ENCODE results near the gene PLEKHO2. TPM values are rescaled to one million over a fixed set of nuclear protein-coding genes. Genes with fewer than 3 reads are reported as not detected.

Gene PLEKHO2
- total and polyA plus RNA-seq, 2 experiments from 2014 or later = 9.0 to 29.4 TPM

DNA sequence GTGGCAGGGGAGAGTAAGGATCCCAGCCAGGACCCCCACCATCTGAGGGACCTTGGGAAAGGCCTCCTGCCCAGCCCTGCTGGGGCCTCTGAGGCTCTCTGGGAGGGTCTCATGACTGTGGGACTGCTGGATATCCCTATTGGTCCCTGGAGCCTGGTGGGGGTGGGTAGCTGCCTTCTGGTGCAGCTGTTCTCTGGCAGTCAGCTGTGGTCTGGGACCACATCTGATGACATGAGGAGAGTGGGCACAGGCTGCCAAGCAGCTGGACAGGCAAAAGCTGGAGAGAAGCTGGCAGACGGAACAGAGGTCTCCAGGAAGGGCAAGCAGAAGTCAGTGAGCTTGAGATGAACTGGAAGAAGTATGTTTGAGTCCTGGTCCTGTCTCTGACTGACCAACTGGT lies 22.4 kb downstream of the PLEKHO2 start:
- 0 out of 2 replicates have a peak, but pooled peaks cover 9% of the 10 kb centered on the region for H3K36me3 ChIP-seq (ENCODE audit: insufficient read depth)
- Mint-ChIP-seq H3K9me3 (no peaks in the 10 kb centered on the region; the same call in 2 of the 3 replicates), H3K27me3 (ENCODE audit: insufficient read depth, low read depth, poor library complexity) (peaks cover 27% of the 10 kb centered on the region), H3K36me3 (ENCODE audit: low read depth) (peaks cover 60% of the 10 kb centered on the region), H3K4me3 (no peak overlapping the region), H3K27ac (no peak overlapping the region), H3K4me1 (peaks cover 43% of the 10 kb centered on the region)
- 0 out of 2 replicates have a peak, but pooled peaks cover 13% of the 10 kb centered on the region for H3F3A ChIP-seq (replicated peaks; ENCODE audit: low read depth)
- peaks cover 4% of the 10 kb centered on the region; the same call in 1 of the 2 replicates for H3K79me2 ChIP-seq (replicated peaks; ENCODE audit: insufficient read depth)
- no peaks in the 10 kb centered on the region for H3K27me3 ChIP-seq (ENCODE audit: insufficient read depth)
- H2AFZ ChIP-seq = no peak overlapping the region
- DNase-seq (ENCODE audit: low spot score) (no peak), ATAC-seq (no peak)
- H3K27ac ChIP-seq (ENCODE audit: low read depth) = no peak overlapping the region
- no peak overlapping the region for H3K4me2 ChIP-seq
- peaks cover 38% of the 10 kb centered on the region for H3K4me1 ChIP-seq (ENCODE audit: insufficient read depth)
- no peak overlapping the region for H3K4me3 ChIP-seq
- peaks cover 8% of the 10 kb centered on the region for H4K20me1 ChIP-seq (replicated peaks; ENCODE audit: insufficient read depth)
- H3K9me2 ChIP-seq (ENCODE audit: insufficient read depth) = no peaks in the 10 kb centered on the region
- TF ChIP-seq POLR2AphosphoS5 (IDR thresholded peaks at IDR 0.05; ENCODE audit: low read depth) (no peak), STAT1 (IDR thresholded peaks at IDR 0.05; ENCODE audit: unreplicated experiment) (no peak), ZNF114 (CRISPR knock-in tag; IDR thresholded peaks at IDR 0.05) (no peak), EZH2phosphoT487 (IDR thresholded peaks at IDR 0.05; ENCODE audit: unreplicated experiment) (no peak), EZH2 (IDR thresholded peaks at IDR 0.05; ENCODE audit: low read depth, unreplicated experiment) (no peak), ETS1 (IDR thresholded peaks at IDR 0.05) (no peak), JUNB (IDR thresholded peaks at IDR 0.05; ENCODE audit: unreplicated experiment) (no peak), REST (IDR thresholded peaks at IDR 0.05; ENCODE audit: unreplicated experiment) (no peak), NANOG (IDR thresholded peaks at IDR 0.05; ENCODE audit: borderline replicate concordance) (no peak)
- TF ChIP-seq, protein P1, sequence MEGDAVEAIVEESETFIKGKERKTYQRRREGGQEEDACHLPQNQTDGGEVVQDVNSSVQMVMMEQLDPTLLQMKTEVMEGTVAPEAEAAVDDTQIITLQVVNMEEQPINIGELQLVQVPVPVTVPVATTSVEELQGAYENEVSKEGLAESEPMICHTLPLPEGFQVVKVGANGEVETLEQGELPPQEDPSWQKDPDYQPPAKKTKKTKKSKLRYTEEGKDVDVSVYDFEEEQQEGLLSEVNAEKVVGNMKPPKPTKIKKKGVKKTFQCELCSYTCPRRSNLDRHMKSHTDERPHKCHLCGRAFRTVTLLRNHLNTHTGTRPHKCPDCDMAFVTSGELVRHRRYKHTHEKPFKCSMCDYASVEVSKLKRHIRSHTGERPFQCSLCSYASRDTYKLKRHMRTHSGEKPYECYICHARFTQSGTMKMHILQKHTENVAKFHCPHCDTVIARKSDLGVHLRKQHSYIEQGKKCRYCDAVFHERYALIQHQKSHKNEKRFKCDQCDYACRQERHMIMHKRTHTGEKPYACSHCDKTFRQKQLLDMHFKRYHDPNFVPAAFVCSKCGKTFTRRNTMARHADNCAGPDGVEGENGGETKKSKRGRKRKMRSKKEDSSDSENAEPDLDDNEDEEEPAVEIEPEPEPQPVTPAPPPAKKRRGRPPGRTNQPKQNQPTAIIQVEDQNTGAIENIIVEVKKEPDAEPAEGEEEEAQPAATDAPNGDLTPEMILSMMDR (conservative IDR thresholded peaks at IDR 0.05; ENCODE audit: low read depth in 2 of 2) = no peak
